GM18526 (cell line): ENCODE results near the gene YPEL5.

Experiments used
- POLR2A ChIP-seq: IDR thresholded peaks from 3 replicates; pipeline ENCODE4 v1.6.1; 2011; ENCODE audit not compliant: insufficient read length; ENCODE audit errors: extremely low read depth

YPEL5 gene

GRCh38 chr2:30146337-30147195 is at the start of gene YPEL5:
YPEL5 (plus strand) TSS chr2:30147007; CDS start chr2:30156652, 9,645 bp downstream.
- peak; percentile 68 for TF ChIP-seq POLR2A

- no peak for TF ChIP-seq POLR2A
Measured at GRCh38 chr2:30098266-30099005, 48.4 kb upstream of the YPEL5 start.

- TF ChIP-seq POLR2A, result no peak
Measured at GRCh38 chr2:30104307-30104706, 42.5 kb upstream of the YPEL5 start.

GRCh38 chr2:30105556-30105955 is 41.3 kb upstream of the YPEL5 start:
- no peak for TF ChIP-seq POLR2A

- no peak for TF ChIP-seq POLR2A
Measured at GRCh38 chr2:30106543-30106942, 40.3 kb upstream of the YPEL5 start.

GRCh38 chr2:30108192-30108591 is 38.6 kb upstream of the YPEL5 start:
- no peak for TF ChIP-seq POLR2A

GRCh38 chr2:30108851-30109250 is 38.0 kb upstream of the YPEL5 start:
- no peak for TF ChIP-seq POLR2A

- no peak for TF ChIP-seq POLR2A
Measured at GRCh38 chr2:30109856-30110255, 37.0 kb upstream of the YPEL5 start.

GRCh38 chr2:30110773-30111172 is 36.0 kb upstream of the YPEL5 start:
- TF ChIP-seq POLR2A, result no peak

- no peak for TF ChIP-seq POLR2A
Measured at GRCh38 chr2:30112561-30112960, 34.2 kb upstream of the YPEL5 start.

- no peak for TF ChIP-seq POLR2A
Measured at GRCh38 chr2:30113617-30114293, 33.1 kb upstream of the YPEL5 start.

GRCh38 chr2:30115141-30115980 is 31.4 kb upstream of the YPEL5 start:
- TF ChIP-seq POLR2A, result no peak

GRCh38 chr2:30115981-30116285 is 30.9 kb upstream of the YPEL5 start:
- no peak for TF ChIP-seq POLR2A

GRCh38 chr2:30122362-30122761 is 24.4 kb upstream of the YPEL5 start:
- no peak for TF ChIP-seq POLR2A
